ENCODE data around the gene EXOC6B.
"Not testable (repeated sequence)": the region's sequence is repeated elsewhere in the genome, so short reads cannot be mapped to it uniquely, and the experiment has no call there.

Gene EXOC6B

DNA sequence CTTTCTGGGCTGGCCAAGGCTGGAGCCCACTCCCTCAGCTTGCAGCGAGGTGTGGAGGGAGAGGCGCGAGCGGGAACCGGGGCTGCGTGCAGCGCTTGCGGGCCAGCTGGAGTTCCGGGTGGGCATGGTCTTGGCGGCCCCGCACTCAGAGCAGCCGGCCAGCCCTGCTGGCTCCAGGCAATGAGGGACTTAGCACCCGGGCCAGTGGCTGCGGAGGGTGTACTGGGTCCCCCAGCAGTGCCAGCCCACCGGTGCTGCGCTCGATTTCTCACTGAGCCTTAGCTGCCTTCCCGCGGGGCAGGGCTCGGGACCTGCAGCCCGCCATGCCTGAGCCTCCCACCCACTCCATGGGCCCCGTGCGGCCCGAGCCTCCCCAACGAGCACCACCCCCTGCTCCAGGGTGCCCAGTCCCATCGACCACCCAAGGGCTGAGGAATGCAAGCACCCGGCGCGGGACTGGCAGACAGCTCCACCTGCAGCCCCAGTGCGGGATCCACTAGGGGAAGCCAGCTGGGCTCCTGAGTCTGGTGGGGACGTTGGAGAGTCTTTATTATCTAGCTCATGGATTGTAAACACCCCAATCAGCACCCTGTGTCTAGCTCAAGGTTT lies 404.0 kb downstream of the EXOC6B start:
- not testable (repeated sequence) for DNase-seq

DNA sequence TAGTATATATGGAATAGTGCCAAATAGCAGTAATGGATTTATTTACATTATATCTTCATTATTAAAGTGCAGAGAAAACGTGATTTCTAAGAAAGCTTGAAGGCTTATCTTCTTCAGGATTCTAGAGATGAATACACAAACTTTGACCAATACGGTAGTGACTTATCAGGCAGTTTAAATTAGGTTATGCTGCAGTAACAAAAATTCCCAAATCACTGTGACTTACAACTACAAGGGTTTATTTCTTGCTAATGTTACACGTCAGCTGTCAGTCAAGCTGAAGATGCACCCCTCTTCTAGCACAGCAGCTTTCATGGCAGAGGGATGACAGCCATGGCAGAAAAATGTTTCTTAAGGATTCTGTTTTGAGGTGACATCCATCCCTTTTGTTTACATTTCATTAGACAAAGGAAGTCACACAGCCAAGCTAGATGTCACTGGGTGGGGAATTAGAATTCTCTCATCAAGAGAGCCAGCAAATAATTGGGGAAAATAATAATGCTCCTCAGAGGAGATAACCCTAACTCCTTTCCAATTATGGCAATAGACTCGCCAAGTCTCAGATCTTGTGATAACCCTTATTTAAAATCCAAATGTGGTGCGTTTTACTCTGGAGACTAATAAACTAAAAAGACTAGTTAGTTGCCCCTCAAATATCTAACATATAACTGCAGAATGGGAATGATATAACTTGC lies 409.9 kb downstream of the EXOC6B start:
- no peak for DNase-seq

- no peak for DNase-seq
These were observed 410.6 kb downstream of the EXOC6B start for GRCh38 chr2:72415241-72415661.

- DNase-seq = no peak
These were observed 411.6 kb downstream of the EXOC6B start for GRCh38 chr2:72414137-72414760.

GRCh38 chr2:72413716-72414115 lies 412.1 kb downstream of the EXOC6B start:
- DNase-seq = no peak

DNA sequence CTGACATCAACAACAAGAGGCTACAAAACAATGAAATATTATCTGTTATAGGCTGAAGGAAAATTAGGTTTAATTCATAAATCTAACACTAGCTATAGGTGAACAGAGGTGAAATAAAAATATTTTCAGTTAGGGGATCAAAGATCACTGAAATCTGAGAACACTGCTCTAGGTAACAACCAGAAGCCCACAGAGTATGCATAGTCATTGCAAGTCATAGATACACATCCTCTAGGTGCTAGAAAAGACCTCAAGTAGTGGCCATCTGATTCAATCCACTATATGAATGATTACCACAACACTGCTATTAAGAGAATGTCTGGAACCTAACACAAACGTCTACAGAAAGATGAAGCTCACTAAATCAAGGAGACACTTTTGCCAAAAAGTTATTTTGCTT lies 413.6 kb downstream of the EXOC6B start:
- DNase-seq = no peak

GRCh38 chr2:72399879-72400278 lies 426.0 kb downstream of the EXOC6B start:
- no peak for DNase-seq

GRCh38 chr2:72395096-72395495 lies 430.7 kb downstream of the EXOC6B start:
- no peak for DNase-seq

- no peak for DNase-seq
These were observed 431.2 kb downstream of the EXOC6B start for GRCh38 chr2:72394541-72395070.

- DNase-seq = no peak
These were observed 436.4 kb downstream of the EXOC6B start for GRCh38 chr2:72389447-72389846.

DNA sequence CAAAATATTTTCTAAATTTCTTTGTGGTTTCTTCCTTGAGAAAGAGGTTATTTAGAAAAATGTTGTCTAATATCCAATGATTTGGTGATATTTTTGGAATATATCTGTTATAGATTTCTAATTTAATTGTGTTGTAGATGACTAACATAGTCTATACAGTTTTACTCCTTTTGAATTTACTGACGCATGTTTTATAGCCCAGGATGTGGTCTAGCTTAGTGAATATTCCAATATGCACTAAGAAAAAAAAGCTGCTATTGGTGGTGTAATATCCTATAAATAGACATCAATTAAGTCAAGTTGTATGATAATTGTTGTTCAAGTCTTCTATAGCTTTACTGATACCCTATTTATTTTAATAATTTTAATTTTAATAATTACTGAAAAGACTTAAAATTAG lies 437.6 kb downstream of the EXOC6B start:
- no peak for DNase-seq

GRCh38 chr2:72386288-72386687 lies 439.5 kb downstream of the EXOC6B start:
- no peak for DNase-seq

DNA sequence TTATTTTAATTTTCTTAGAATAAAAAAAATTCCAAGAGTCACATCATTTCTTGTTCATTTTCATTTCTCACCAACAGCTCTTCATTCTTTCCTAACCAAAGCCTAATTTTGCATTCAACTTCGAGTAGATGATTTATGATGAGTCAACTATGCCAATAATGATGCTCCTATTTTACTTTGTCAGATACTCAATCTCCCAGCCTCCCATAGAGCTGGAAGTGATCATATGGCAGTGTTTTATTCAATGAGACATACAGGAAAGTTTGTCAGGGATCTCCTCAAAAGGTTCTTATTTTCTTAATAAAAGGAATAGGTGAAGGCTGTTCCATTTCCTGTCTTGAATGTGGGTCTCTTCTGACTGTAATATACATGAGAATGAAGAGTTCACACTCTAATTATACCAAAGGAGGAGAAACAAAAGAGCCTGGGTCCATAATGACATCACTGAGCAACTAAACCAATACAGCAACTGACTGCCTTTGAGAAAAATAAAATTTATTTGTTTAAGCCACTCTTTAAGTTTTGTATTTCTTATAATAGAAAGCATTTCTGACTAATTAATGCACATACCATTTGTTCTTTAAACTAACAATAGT lies 447.0 kb downstream of the EXOC6B start:
- DNase-seq = no peak

DNA sequence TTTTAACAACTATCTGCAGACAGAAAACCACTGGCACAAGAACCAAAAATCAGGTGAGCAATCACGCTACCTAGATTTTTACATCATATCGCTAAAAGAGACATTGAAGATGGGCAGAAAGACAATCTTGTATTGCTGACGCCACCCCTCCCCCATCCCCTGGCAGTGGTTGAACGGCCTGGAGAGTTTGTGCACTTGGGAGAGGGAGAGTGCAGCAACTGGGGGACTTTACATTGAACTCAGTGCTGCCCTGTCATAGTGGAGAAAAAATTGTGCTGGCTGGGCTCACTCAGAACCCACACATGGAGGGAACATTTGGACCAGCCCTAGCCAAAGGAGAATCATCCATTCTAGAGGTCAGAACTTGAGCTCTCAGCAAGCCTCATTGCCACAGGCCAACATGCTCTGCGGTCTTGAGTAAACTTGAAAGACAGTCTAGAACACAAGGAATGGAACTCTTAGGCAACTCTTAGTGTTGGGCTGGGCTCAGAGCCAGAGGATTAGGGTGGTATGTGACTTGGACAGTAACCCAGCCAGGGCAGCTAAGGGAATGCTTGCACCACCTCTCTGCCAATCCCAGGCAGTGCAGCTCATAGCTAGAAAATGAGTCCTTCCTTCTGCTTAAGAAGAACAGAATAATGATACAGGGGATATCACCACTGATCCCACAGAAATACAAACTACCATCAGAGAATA lies 458.2 kb downstream of the EXOC6B start:
- DNase-seq = no peak

DNA sequence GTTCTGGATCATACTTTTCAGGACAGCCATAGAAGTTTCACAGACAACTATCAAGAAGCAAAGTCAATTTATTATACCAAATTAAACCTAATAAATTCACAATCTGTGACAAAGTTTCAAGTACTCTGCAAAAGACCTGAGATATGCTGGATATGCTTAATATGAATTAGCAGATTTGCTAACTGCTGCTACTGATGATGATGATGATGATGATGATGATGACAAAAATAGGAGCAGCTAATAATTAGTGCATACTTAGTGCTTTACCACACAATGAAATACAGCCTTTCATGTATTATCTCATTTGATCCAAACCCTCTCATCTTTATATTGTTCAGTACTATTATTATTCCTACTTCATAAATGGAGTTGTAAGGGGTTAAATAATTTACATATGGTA lies 462.4 kb downstream of the EXOC6B start:
- DNase-seq = no peak

DNA sequence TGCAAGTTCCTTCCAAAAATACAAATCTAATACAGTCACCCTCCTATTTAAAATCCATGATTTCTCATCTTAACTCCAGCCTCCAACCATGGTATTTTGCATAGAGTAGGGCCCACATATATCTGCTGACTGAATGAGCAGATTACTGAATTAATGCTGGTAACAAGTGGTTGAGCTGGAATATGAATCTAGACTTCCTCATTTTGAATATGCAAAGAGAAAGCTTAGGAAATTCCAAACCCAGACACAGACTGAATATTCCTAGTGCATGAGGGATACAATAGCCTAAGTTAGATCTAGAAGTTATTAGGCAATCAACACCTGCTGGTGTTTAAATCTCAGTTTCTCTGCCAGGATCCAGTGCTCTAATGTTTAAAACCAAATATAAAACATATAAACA lies 463.1 kb downstream of the EXOC6B start:
- no peak for DNase-seq

GRCh38 chr2:72361521-72361920 lies 464.3 kb downstream of the EXOC6B start:
- no peak for DNase-seq

DNA sequence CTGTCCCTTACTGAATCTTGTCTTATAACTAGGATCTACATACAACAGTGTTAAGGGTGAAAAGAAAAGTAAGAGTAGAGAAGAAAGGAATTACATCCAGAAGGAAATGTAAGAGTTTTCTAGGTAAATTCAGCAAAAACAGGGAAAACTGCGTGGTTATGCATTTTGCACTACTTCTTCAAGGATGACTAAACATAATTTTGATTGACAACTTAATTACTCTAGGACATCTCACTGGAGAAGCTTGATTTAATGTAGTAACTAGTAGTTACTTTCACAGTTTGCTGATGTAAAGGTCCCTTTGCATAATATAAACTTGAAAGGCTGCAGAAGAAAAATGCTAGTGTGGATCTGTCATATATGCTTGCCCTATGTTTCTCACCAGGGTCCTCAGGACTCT lies 464.8 kb downstream of the EXOC6B start:
- DNase-seq = no peak

- no peak for DNase-seq
These were observed 475.0 kb downstream of the EXOC6B start for GRCh38 chr2:72350852-72351251.

DNA sequence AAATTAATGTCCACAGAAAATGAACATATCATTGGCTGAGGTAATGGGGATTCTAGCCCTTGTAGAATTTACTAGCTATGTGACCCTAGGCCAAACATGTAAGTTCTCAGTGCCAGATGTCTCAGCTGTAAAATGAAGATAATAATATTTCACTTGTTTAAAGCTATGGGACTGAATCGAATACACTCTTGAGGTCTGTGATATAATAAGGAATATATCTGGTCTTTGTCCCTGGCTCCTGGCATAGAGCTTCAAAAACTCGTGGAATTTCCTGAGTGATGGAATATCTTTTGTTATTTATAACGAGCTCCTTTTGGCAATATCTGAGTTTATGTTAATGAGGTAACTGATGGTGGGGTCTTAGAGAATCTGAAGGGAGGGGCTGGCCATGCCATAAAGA lies 476.8 kb downstream of the EXOC6B start:
- DNase-seq = no peak

- no peak for DNase-seq
These were observed 478.8 kb downstream of the EXOC6B start for GRCh38 chr2:72347081-72347480.

DNA sequence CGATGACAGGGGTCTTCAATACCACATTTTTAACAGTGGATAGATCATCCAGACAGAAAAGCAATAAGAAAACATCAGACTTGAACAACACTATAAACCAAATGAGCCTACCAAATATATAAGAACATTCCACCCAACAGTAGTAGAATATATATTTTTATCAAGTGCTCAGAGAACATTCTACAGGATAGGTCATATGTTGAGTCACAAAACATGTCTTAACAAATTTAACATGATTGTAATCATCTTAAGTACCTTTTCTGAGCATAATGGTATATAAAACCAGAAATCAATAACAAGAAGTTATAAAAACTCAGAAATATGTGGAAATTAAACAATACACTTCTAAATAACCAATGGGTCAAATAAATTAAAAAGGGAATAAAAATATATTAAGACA lies 484.2 kb downstream of the EXOC6B start:
- no peak for DNase-seq

- DNase-seq = no peak
These were observed 485.2 kb downstream of the EXOC6B start for GRCh38 chr2:72340665-72341064.

All from activated gamma-delta T cell (primary cell).